Activated naive CD4-positive, alpha-beta T cell treated with anti-CD3 and anti-CD28 coated beads, Interleukin-2, amount 50 U/mL, for 24 hours (primary cell): ENCODE data around the gene EYA2.

ENCODE experiments used
- H3K27ac Mint-ChIP-seq: one replicate; pipeline ENCODE4 v1.8.0; 2021; ENCODE audit warnings: mild to moderate bottlenecking, mixed read lengths
- H3K27me3 Mint-ChIP-seq: one replicate; pipeline ENCODE4 v1.8.0; 2021; ENCODE audit warnings: mixed read lengths
- H3K36me3 Mint-ChIP-seq: one replicate; pipeline ENCODE4 v1.8.0; 2021; ENCODE audit warnings: mixed read lengths
- H3K4me1 Mint-ChIP-seq: one replicate; pipeline ENCODE4 v1.8.0; 2021; ENCODE audit warnings: mixed read lengths
- H3K4me3 Mint-ChIP-seq: one replicate; pipeline ENCODE4 v1.8.0; 2021; ENCODE audit warnings: mild to moderate bottlenecking, mixed read lengths
- H3K9me3 Mint-ChIP-seq: one replicate; pipeline ENCODE4 v1.8.0; 2021; ENCODE audit warnings: mixed read lengths

The EYA2 gene, protein sequence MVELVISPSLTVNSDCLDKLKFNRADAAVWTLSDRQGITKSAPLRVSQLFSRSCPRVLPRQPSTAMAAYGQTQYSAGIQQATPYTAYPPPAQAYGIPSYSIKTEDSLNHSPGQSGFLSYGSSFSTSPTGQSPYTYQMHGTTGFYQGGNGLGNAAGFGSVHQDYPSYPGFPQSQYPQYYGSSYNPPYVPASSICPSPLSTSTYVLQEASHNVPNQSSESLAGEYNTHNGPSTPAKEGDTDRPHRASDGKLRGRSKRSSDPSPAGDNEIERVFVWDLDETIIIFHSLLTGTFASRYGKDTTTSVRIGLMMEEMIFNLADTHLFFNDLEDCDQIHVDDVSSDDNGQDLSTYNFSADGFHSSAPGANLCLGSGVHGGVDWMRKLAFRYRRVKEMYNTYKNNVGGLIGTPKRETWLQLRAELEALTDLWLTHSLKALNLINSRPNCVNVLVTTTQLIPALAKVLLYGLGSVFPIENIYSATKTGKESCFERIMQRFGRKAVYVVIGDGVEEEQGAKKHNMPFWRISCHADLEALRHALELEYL

DNA sequence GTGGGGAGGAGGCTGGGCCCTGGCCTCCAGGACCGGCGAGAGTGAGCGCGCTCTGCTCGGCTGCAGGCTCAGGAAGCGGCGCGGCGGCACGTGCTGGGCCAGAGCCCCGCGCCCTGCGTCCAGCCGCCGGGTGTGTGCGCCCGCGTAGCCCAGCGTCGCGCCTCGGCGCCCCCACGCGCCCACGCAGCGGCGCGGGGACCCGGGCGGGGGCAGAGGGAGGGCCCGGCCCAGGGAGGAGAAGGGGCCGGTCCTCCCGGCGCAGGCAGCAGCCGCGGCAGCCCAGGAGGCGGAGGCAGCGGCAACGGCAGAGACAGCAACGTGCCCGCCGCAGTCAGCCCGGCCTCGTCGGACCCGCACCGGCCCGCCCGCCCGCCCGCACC lies at the start of gene EYA2:
TSS of gene EYA2 (plus strand) at position 265 of the 380 bp plus-strand sequence. CDS start 95,168 bp downstream, outside the sequence.
- H3K4me3 Mint-ChIP-seq, result no peak within 1 kb of the TSS

DNA sequence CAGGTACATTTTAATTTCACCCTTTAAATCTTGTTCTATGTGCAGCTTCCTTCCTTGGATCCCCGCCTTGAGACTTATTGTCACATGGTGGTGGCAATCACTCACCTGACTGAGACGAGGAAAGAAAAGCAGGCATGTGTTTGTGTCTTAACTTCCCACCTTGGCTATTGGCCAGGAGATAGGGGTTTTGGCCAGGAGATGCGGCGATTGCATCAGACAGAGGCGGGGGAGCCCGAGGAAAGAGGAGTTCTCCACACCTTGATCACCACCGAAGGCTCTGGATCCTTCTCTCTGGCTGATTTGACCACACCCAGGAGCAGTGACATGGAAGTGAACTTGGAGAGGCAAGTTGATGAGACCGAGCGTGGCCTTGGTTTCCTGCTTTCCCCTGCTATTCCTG lies 49.7 kb upstream of the EYA2 start:
- H3K27ac Mint-ChIP-seq, result no peak overlapping the region
- H3K27me3 Mint-ChIP-seq, result peaks cover 4% of the 10 kb centered on the region
- no peaks in the 10 kb centered on the region for H3K9me3 Mint-ChIP-seq
- no peak overlapping the region for H3K4me3 Mint-ChIP-seq
- no peaks in the 10 kb centered on the region for H3K4me1 Mint-ChIP-seq
- H3K36me3 Mint-ChIP-seq, result no peaks in the 10 kb centered on the region

More for the DNA sequence above, at the start of gene EYA2:
- Mint-ChIP-seq H3K27me3 (peaks cover 49% of the 10 kb centered on the region), H3K27ac (no peak within 1 kb of the TSS), H3K36me3 (no peaks in the 10 kb centered on the region), H3K4me1 (no peaks in the 10 kb centered on the region), H3K9me3 (no peaks in the 10 kb centered on the region)

DNA sequence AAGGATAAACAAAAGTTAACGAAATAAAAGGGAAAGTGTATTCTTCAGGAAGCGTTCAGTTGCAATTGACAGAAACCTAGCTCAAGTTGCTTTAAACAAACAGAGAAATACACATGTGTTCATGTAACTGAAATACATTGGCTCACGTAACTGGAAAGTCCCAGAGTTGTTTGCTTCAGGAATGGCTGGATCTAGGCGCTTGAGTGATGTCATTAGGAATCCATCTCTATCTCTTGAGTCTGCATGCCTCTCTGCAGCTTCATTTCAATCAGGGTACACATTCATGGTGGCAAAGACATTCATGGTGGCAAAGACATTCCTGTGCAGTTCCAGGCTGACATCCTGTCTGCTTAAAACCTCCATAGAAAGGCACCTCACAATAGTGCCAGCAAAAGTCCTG lies 45.4 kb upstream of the EYA2 start:
- H3K9me3 Mint-ChIP-seq, result no peaks in the 10 kb centered on the region
- H3K27me3 Mint-ChIP-seq, result peaks cover 8% of the 10 kb centered on the region
- no peak overlapping the region for H3K4me3 Mint-ChIP-seq
- H3K36me3 Mint-ChIP-seq, result no peaks in the 10 kb centered on the region
- H3K27ac Mint-ChIP-seq, result no peak overlapping the region
- no peaks in the 10 kb centered on the region for H3K4me1 Mint-ChIP-seq

DNA sequence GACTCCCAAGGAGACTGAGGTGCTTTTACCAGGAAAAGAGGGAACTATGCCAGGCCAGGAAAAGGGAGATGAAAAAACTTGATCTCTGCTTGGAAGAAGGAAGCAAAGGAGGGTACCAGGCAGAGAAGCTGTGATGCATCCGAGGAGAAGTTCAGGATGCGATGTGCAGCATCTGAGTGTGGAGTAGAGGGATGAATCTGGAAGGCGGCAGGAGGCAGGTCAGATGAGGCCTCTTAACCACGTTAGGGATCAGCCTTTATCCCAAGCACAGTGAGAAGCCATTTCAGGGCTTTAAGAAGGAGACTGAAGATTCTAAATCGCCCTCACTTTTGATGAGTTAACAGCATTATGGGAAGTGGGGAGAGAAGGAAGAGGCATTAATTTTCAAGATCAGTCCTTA lies 44.9 kb upstream of the EYA2 start:
- H3K4me1 Mint-ChIP-seq, result no peaks in the 10 kb centered on the region
- H3K36me3 Mint-ChIP-seq, result no peaks in the 10 kb centered on the region
- no peak overlapping the region for H3K27ac Mint-ChIP-seq
- no peaks in the 10 kb centered on the region for H3K9me3 Mint-ChIP-seq
- H3K27me3 Mint-ChIP-seq, result peaks cover 9% of the 10 kb centered on the region
- no peak overlapping the region for H3K4me3 Mint-ChIP-seq

DNA sequence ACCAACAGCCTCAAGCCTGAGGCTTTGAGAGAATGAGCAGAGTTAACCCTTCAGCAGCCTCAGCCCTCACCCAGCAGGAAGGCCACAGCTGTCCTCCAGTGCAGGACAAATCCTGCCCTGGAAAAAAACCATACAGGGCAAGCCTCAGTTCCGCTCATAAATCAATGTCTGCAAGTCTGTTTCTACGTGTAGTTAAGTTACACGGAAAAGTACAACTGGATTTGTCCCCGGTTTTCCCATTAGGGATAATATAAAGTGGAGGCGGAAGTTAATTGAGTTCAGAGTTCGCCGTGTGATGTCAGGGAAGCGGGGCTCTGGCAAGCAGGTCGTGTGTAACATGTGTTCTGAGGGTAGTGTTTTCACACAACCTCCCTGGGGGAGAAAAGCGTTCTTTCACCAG lies 44.2 kb upstream of the EYA2 start:
- Mint-ChIP-seq H3K27ac (no peak overlapping the region), H3K4me3 (no peak overlapping the region), H3K36me3 (no peaks in the 10 kb centered on the region), H3K4me1 (no peaks in the 10 kb centered on the region), H3K27me3 (peaks cover 9% of the 10 kb centered on the region), H3K9me3 (no peaks in the 10 kb centered on the region)

DNA sequence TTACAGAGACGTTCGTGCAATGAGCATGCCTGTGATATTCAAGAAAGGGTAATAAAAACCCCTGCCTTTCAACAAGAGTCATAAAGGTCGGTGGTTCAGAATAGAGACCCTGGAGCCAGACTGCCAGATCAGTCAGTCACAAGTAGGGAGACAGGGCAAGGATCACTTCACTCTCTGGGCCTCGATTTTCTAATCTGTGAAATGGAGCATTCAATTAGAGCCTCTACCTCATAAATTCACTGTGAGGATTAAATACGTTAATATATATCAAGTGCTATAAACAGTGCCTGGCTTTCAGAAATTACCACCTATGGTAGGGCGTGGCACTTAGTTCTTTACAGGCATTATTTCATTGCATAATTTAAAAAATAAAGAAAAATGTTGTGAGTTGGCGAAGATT lies 43.7 kb upstream of the EYA2 start:
- no peak overlapping the region for H3K4me3 Mint-ChIP-seq
- H3K27me3 Mint-ChIP-seq, result peaks cover 9% of the 10 kb centered on the region
- H3K4me1 Mint-ChIP-seq, result no peaks in the 10 kb centered on the region
- H3K9me3 Mint-ChIP-seq, result no peaks in the 10 kb centered on the region
- H3K36me3 Mint-ChIP-seq, result no peaks in the 10 kb centered on the region
- no peak overlapping the region for H3K27ac Mint-ChIP-seq

DNA sequence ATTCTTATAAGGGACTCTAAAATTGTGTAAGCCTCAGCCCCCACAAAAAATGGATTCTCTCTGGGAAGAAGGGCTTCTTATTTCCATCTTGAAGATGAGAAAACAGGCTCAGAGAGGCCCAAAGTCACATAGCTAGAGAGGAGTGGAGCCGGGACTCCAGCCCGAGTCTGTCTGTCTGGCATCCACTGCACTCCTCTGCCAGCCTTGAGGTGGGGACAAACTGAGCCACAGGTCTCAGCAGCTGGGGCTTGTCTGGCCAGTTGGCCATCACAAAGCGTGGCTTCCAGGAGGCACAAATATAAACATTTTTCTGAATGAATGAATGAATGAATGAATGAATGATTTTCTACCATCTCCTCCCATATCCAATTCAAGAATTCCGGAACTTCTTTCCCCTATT lies 42.9 kb upstream of the EYA2 start:
- Mint-ChIP-seq H3K36me3 (no peaks in the 10 kb centered on the region), H3K4me3 (no peak overlapping the region), H3K27ac (no peak overlapping the region), H3K27me3 (peaks cover 8% of the 10 kb centered on the region), H3K4me1 (no peaks in the 10 kb centered on the region), H3K9me3 (no peaks in the 10 kb centered on the region)

DNA sequence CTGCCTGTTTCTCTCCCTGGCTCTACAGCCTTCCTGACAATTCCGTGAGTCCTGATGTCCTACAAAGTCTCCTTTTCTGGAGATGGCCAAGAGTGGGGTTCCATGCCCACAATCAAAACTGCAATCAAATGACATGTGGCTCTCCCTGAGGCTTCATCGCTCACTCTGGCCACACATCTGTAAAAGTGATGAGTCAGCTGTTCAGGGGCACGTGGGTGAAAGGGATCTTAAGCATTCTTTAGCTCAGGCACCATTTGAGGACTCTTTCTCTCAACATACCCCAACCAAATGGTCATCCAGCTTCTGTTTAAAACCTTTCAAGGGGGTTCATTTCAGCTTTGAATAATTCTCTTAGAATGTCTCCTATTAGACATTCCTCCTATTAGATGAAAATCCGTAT lies 42.3 kb upstream of the EYA2 start:
- Mint-ChIP-seq H3K4me3 (no peak overlapping the region), H3K9me3 (no peaks in the 10 kb centered on the region), H3K36me3 (no peaks in the 10 kb centered on the region), H3K27ac (no peak overlapping the region), H3K27me3 (peaks cover 7% of the 10 kb centered on the region), H3K4me1 (no peaks in the 10 kb centered on the region)

DNA sequence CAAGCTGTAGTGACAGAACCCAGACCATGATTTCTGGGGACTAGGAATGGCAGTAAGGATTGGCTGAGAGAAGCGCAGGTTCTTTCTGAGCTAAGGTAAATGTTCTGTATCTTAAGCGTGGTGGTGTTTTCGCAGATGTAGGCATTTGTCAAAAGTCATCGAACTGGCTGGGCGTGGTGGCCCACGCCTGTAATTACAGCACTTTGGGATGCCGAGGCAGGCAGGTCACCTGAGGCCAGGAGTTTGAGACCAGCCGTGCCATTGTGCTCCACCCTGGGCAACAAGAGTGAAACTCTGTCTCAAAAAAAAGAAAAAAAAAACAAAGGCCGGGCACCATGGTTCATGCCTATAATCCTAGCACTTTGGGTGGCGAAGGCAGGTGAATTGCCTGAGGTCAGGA lies 40.7 kb upstream of the EYA2 start:
- Mint-ChIP-seq H3K36me3 (no peaks in the 10 kb centered on the region), H3K4me1 (no peaks in the 10 kb centered on the region), H3K27me3 (peaks cover 7% of the 10 kb centered on the region), H3K27ac (no peak overlapping the region), H3K4me3 (no peak overlapping the region), H3K9me3 (no peaks in the 10 kb centered on the region)

DNA sequence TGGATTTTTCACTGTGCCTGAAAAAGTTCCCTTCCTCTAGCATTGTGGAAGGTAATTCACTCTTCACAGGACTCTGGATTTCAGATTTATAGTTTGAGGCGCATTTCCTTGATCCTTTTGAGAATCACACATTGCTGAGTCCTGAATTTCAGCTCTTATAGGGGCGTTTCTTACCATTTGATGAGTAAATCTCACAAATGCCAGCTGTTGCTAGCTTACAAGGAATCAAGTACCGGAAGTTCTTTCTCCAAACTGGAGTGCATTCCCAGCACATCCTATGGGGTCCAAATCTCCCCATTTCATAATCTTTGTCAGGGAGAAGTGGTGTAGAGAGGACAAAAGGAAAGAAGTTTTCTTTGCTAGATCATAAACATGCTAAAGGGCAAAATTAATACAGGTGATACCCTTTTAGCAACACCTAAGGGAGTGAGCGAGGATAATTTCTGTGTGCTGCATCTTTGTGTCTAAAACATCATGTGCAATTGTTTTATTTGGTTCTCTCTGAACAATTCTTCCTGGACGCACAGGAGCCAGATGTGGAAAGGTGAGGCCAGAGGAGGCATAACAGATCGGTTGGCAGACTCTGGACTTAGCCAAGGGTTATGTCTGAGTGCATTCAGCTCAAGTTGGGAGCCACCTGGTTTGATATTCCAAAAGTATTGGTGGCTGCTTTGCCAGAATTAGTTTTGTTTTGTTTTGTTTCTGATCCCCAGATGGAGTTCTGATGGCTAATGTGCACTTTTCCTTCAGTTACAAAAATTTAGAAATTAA lies 37.4 kb upstream of the EYA2 start:
- Mint-ChIP-seq H3K4me3 (no peak overlapping the region), H3K36me3 (no peaks in the 10 kb centered on the region), H3K27ac (no peak overlapping the region), H3K4me1 (no peaks in the 10 kb centered on the region), H3K27me3 (peaks cover 3% of the 10 kb centered on the region), H3K9me3 (no peaks in the 10 kb centered on the region)

DNA sequence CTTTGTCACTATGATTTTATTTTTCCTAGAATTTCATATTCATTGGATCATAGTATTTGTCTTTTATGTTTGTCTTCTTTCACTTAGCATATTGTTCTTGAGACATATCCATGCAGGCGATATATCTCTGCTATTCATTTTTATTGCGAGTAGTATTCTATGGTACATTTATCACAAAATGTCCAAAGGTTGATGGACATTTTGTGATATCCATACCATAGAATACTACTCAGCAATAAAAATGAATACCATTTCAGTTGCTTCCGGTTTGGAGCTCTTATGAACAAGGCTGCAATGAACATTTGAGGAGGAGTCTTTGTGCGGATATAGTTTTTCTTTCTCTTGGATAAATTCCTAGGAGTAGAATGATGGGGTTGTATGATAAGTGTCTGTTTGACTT lies 28.8 kb upstream of the EYA2 start:
- H3K27me3 Mint-ChIP-seq, result peaks cover 19% of the 10 kb centered on the region
- H3K27ac Mint-ChIP-seq, result no peak overlapping the region
- no peaks in the 10 kb centered on the region for H3K36me3 Mint-ChIP-seq
- no peak overlapping the region for H3K4me3 Mint-ChIP-seq
- peaks cover 10% of the 10 kb centered on the region for H3K9me3 Mint-ChIP-seq
- no peaks in the 10 kb centered on the region for H3K4me1 Mint-ChIP-seq

DNA sequence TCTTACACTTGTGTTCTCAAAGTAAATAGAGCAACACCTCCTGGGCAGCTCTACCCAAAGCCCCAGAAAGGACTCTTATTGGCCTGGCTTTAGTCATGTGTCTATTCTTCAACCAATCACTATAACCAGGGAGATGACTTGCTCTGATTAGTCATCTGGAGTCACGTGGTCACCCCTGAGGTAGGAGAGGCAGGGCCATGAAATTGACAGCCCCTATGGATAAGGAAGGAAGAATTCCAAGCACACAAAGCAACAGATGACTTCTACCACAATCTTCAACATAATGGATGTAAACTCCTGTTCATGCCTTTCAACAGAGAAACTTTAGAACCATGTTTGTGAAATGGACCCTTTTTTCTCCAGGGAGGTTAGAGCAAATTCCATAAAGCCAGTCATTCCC lies 24.6 kb upstream of the EYA2 start:
- H3K9me3 Mint-ChIP-seq, result peaks cover 10% of the 10 kb centered on the region
- H3K27ac Mint-ChIP-seq, result no peak overlapping the region
- H3K4me3 Mint-ChIP-seq, result no peak overlapping the region
- H3K4me1 Mint-ChIP-seq, result no peaks in the 10 kb centered on the region
- no peaks in the 10 kb centered on the region for H3K36me3 Mint-ChIP-seq
- peaks cover 19% of the 10 kb centered on the region for H3K27me3 Mint-ChIP-seq

DNA sequence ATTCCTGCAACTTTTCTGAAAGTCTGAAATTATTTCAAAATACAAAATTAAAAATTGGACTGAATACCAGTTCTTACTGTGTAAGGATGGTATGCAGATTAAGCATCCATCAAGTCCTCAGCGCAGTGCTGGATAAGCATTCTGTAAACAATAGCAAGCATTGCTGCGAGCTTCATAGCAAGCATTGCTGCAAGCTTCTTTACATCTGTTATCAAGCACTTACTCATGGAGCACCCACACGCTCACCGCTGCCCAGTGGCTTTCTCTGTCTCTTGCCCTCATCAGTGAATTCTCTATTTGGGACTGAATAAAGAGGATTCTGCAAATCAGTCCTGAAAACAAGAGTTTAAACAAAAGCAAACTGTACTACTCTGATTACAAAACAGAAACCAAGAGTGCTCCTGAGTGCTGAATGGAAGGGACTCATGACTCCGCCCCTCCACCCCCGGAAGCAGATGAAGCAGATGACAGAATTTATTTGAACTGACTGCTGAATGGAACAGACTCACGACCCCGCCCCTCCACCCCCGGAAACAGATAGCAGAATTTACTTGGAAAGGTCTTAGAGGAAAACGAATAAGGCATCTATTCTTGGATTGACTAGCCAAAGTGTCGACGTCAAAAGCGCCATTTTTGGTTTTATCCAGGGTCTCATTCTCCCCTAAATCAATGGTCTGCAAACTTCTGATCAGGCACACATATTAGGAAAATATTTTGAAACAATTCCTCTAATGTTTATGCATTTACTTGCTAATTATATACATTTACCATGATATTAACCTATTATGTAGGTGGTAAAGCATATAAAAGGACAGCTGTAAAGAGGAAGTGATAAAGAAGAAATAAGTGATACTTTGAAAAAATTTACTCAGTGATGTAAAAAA lies 22.1 kb upstream of the EYA2 start:
- Mint-ChIP-seq H3K9me3 (peaks cover 10% of the 10 kb centered on the region), H3K4me1 (no peaks in the 10 kb centered on the region)

DNA sequence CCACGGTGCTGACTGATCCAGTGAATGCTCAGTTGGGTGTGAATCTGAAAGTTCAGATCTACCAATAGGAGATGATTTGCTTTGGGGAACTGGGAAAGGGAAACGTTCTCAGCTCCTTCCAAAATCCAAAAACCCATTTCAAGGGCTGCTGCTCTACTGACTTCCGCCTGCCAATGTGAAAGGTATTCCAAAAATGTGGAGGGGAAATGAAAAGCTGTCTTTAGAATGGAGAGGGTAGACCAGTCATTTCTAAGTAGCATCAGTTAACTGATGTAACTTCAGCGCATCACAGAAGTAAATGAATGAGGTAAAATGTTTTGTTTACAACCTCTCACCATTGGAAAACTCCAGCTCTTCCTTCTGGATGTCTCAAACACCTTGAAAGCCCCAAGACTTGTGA lies 19.6 kb upstream of the EYA2 start:
- H3K27me3 Mint-ChIP-seq, result no peaks in the 10 kb centered on the region
- H3K4me3 Mint-ChIP-seq, result no peak overlapping the region
- no peaks in the 10 kb centered on the region for H3K36me3 Mint-ChIP-seq
- no peaks in the 10 kb centered on the region for H3K4me1 Mint-ChIP-seq
- H3K27ac Mint-ChIP-seq, result no peak overlapping the region
- no peaks in the 10 kb centered on the region for H3K9me3 Mint-ChIP-seq

More for the DNA sequence above, 22.1 kb upstream of the EYA2 start:
- Mint-ChIP-seq H3K4me3 (no peak overlapping the region), H3K27ac (no peak overlapping the region), H3K36me3 (no peaks in the 10 kb centered on the region), H3K27me3 (peaks cover 9% of the 10 kb centered on the region)

DNA sequence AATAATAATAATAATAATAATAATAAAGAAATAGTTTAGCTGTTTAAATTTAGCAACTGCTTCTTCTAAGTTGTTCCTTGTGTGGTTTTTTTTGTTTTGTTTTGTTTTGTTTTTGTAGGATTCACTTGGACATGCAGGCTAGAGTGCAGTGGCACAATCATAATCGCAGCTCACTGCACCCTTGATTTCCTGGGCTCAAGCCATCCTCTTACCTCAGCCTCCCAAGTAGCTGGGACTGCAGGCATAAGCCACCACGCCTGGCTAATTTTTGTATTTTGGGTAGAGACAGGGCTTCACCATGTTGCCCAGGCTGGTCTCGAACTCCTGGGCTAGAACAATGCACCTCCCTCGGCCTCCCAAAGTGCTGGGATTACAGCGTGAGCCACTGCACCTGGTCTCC lies 15.3 kb upstream of the EYA2 start:
- H3K36me3 Mint-ChIP-seq, result no peaks in the 10 kb centered on the region
- no peaks in the 10 kb centered on the region for H3K9me3 Mint-ChIP-seq
- H3K27me3 Mint-ChIP-seq, result peaks cover 13% of the 10 kb centered on the region
- no peaks in the 10 kb centered on the region for H3K4me1 Mint-ChIP-seq
- H3K4me3 Mint-ChIP-seq, result no peak overlapping the region
- H3K27ac Mint-ChIP-seq, result no peak overlapping the region
